22Rv1 (cell line): ENCODE data around the gene ACVR1B.
A peak's percentile ranks its signal among the peaks of the same experiment; 100 is the strongest.

Experiments
- ZFX ChIP-seq: fragments of 450-650 bp; IDR thresholded peaks from 2 replicates; pipeline ENCODE4 v1.6.1; 2017; ENCODE audit warnings: antibody characterized with exemption, borderline replicate concordance
- TF ChIP-seq, protein P1 (sequence below): fragments of 450-650 bp; IDR thresholded peaks from 2 replicates; pipeline ENCODE4 v1.5.1; 2017; ENCODE audit warnings: mild to moderate bottlenecking

DNA sequence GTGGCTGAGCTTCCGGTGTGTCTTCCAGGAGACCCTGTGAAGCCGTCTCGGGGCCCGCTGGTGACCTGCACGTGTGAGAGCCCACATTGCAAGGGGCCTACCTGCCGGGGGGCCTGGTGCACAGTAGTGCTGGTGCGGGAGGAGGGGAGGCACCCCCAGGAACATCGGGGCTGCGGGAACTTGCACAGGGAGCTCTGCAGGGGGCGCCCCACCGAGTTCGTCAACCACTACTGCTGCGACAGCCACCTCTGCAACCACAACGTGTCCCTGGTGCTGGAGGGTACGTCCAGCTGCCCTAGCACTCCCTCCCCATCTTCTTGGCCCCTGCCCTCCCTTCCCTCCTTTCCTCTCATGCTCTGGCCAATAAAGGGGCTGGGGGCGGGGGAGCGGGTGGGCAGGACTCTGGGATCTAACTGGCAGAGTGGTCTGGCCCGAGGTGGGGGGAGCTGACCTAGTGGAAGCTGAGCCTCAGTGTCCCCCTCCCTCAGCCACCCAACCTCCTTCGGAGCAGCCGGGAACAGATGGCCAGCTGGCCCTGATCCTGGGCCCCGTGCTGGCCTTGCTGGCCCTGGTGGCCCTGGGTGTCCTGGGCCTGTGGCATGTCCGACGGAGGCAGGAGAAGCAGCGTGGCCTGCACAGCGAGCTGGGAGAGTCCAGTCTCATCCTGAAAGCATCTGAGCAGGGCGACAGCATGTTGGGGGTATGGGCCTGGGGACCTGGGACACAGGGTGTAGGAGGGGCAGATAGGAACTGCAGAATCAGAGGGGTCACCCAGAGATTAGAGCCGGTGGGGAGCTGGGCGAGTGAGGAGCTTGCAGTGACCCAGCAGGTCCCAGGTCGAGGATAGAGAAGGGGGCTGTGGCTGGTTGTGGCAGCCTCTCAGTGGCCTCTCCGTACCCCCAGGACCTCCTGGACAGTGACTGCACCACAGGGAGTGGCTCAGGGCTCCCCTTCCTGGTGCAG lies 38.1 kb upstream of the ACVR1B start:
- TF ChIP-seq, protein P1, sequence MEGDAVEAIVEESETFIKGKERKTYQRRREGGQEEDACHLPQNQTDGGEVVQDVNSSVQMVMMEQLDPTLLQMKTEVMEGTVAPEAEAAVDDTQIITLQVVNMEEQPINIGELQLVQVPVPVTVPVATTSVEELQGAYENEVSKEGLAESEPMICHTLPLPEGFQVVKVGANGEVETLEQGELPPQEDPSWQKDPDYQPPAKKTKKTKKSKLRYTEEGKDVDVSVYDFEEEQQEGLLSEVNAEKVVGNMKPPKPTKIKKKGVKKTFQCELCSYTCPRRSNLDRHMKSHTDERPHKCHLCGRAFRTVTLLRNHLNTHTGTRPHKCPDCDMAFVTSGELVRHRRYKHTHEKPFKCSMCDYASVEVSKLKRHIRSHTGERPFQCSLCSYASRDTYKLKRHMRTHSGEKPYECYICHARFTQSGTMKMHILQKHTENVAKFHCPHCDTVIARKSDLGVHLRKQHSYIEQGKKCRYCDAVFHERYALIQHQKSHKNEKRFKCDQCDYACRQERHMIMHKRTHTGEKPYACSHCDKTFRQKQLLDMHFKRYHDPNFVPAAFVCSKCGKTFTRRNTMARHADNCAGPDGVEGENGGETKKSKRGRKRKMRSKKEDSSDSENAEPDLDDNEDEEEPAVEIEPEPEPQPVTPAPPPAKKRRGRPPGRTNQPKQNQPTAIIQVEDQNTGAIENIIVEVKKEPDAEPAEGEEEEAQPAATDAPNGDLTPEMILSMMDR = peak; percentile 28
- TF ChIP-seq ZFX = no peak
